K562 (cell line): ENCODE results near the gene IMMP2L. TPM values are rescaled to one million over a fixed set of nuclear protein-coding genes. Genes with fewer than 3 reads are reported as not detected.
A peak's percentile ranks its signal among the peaks of the same experiment; 100 is the strongest.

Experiments
- FOXP4 ChIP-seq: sonication (generic); formaldehyde crosslinking; IDR thresholded peaks from 2 replicates; pipeline ENCODE4 v1.8.0; 2022; ENCODE audit warnings: mild to moderate bottlenecking, missing genetic modification reagents, borderline replicate concordance
- HNRNPLL ChIP-seq: fragments of 200-400 bp; formaldehyde crosslinking; IDR thresholded peaks from 2 replicates; pipeline ENCODE4 v1.6.1; 2017; ENCODE audit warnings: low read length, low read depth, mild to moderate bottlenecking; ENCODE audit not compliant: poor library complexity, severe bottlenecking
- MGA ChIP-seq: fragments of 450-650 bp; IDR thresholded peaks from 2 replicates; pipeline ENCODE4 v1.6.1; 2016; ENCODE audit warnings: mild to moderate bottlenecking, moderate library complexity
- NFE2 ChIP-seq: IDR thresholded peaks from 2 replicates; pipeline ENCODE4 v1.6.1; 2014; ENCODE audit warnings: antibody characterized with exemption, low read depth
- NR2C2 ChIP-seq, 2 experiments: fragments of 200-800 bp in 1 of 2; sonication (Bioruptor generic) in 1 of 2; sonication (generic) in 1 of 2; formaldehyde crosslinking in 1 of 2; IDR thresholded peaks; 2 replicates each; pipeline versions ENCODE4 v1.6.1 to v1.8.0; 2016 to 2022; ENCODE audit warnings: mild to moderate bottlenecking in 1 of 2, missing compliant biosample characterization in 1 of 2, missing genetic modification characterization in 1 of 2, missing genetic modification reagents in 1 of 2
- PHF20 ChIP-seq: fragments of 450-650 bp; IDR thresholded peaks from 2 replicates; pipeline ENCODE4 v1.6.1; 2018; ENCODE audit not compliant: partially characterized antibody
- SMC3 ChIP-seq: conservative IDR thresholded peaks from 2 replicates; pipeline ENCODE4 v1.6.1; 2011; ENCODE audit warnings: low read depth, low read length, improper control_type of control experiment; ENCODE audit not compliant: insufficient read depth
- TBL1XR1 ChIP-seq, 2 experiments: IDR thresholded peaks; 2 replicates each; pipeline ENCODE4 v1.6.1; 2012; ENCODE audit warnings: improper control_type of control experiment in 2 of 2, low read length in 2 of 2, mild to moderate bottlenecking in 1 of 2
- ZNF696 ChIP-seq: fragments of 250-450 bp; sonication (Bioruptor Pico); conservative IDR thresholded peaks from 2 replicates; pipeline ENCODE4 v1.4.0; 2020; ENCODE audit warnings: mild to moderate bottlenecking, moderate library complexity
- ZNF830 ChIP-seq: fragments of 250-450 bp; sonication (Bioruptor Pico); IDR thresholded peaks from 2 replicates; pipeline ENCODE4 v1.5.0; 2021; ENCODE audit warnings: mild to moderate bottlenecking
- polyA plus RNA-seq, 8 experiments: library from polyadenylated mRNA; depleted of rRNA in 4 of 8; stranded (reverse) in 5 of 8; unstranded in 3 of 8; fragments of >200 nt; fragmentation: Nextera tagmentation in 2 of 8; fragmentation: Illumina TruSeq in 1 of 8; extraction: Ambion mirVana in 2 of 8; extraction: Trizol in 1 of 8; gene quantifications; 2 replicates each; pipeline versions ENCODE4 v1.2.1 to v1.2.3, GENCODE V29; 2011 to 2014; ENCODE audit warnings: inconsistent platforms in 1 of 8, missing spikeins in 1 of 8
- total RNA-seq, 7 experiments: library from RNA; depleted of rRNA in 6 of 7; stranded (reverse); fragments of >200 nt in 6 of 7; fragmentation: Illumina TruSeq in 2 of 7; extraction: Trizol in 2 of 7; gene quantifications; 2 replicates each; pipeline versions ENCODE4 v1.2.1 to v1.2.3, GENCODE V29; 2011 to 2021; ENCODE audit warnings: low replicate concordance in 1 of 7

The IMMP2L gene
- total and polyA plus RNA-seq, 9 of the 15 experiments (the other 6 are each of a cell fraction or from before 2014, with no cell fraction given), result 29.7 to 116 (median 53.0) TPM

GRCh38 chr7:111329367-111330234 is 232.7 kb downstream of the IMMP2L start (continued):
- peak; percentile 60; the same call in 1 of the 2 replicates for TF ChIP-seq MGA
- TF ChIP-seq ZNF830 (CRISPR knock-in tag), result no peak
- peak in 1 of 2 experiments; percentile 36; a peak in 1 of 4 replicates for TF ChIP-seq TBL1XR1 (IDR thresholded peaks at IDR 0.05; ENCODE audit: low read length in 2 of 2)
- TF ChIP-seq FOXP4 (CRISPR knock-in tag), result no peak
- no peak for TF ChIP-seq PHF20
- TF ChIP-seq SMC3, result 0 out of 2 replicates have a peak, but pooled peaks have one; percentile 27
- no peak for TF ChIP-seq NFE2
- TF ChIP-seq NR2C2 (CRISPR knock-in tag; IDR thresholded peaks at IDR 0.05), result no peak
- no peak for TF ChIP-seq NR2C2 (tag; IDR thresholded peaks at IDR 0.05)
- no peak for TF ChIP-seq HNRNPLL
- no peak for TF ChIP-seq ZNF696 (CRISPR knock-in tag)
